ACC112 (cell line): Measurements from ENCODE around the gene GPRIN1.
A peak's percentile ranks its signal among the peaks of the same experiment; 100 is the strongest.
"Not testable (repeated sequence)": the region's sequence is repeated elsewhere in the genome, so short reads cannot be mapped to it uniquely, and the experiment has no call there.

Experiments used
- H2AFZ ChIP-seq: fragments of 200-600 bp; sonication (generic); one replicate; pipeline ENCODE4 v1.6.0; 2017; ENCODE audit warnings: antibody characterized with exemption, low read length; ENCODE audit not compliant: unreplicated experiment
- H3K27ac ChIP-seq: fragments of 200-600 bp; sonication (generic); 2 replicates; pipeline ENCODE4 v1.5.1; 2014; ENCODE audit warnings: low read depth, mild to moderate bottlenecking, antibody characterized with exemption, low read length, moderate library complexity
- H3K27me3 ChIP-seq: fragments of 200-600 bp; sonication (generic); 2 replicates; pipeline ENCODE4 v1.6.1; 2014; ENCODE audit warnings: mild to moderate bottlenecking, antibody characterized with exemption, low read length, moderate library complexity, mixed read lengths; ENCODE audit not compliant: insufficient read depth
- H3K36me3 ChIP-seq: fragments of 200-600 bp; sonication (generic); 2 replicates; pipeline ENCODE4 v1.6.1; 2016; ENCODE audit warnings: mild to moderate bottlenecking, antibody characterized with exemption, low read length, moderate library complexity, mixed read lengths; ENCODE audit not compliant: insufficient read depth
- H3K4me1 ChIP-seq: fragments of 200-600 bp; sonication (generic); one replicate; pipeline ENCODE4 v1.6.1; 2016; ENCODE audit warnings: low read length, mixed read lengths; ENCODE audit not compliant: insufficient read depth, unreplicated experiment, control insufficient read depth
- H3K4me3 ChIP-seq: fragments of 200-600 bp; sonication (generic); 2 replicates; pipeline ENCODE4 v1.5.1; 2014; ENCODE audit warnings: mild to moderate bottlenecking, low read depth, low read length
- H3K79me2 ChIP-seq: fragments of 200-600 bp; sonication (generic); one replicate; pipeline ENCODE4 v1.6.0; 2016; ENCODE audit warnings: low read length; ENCODE audit not compliant: control insufficient read depth, unreplicated experiment, insufficient read depth

The GPRIN1 gene

DNA sequence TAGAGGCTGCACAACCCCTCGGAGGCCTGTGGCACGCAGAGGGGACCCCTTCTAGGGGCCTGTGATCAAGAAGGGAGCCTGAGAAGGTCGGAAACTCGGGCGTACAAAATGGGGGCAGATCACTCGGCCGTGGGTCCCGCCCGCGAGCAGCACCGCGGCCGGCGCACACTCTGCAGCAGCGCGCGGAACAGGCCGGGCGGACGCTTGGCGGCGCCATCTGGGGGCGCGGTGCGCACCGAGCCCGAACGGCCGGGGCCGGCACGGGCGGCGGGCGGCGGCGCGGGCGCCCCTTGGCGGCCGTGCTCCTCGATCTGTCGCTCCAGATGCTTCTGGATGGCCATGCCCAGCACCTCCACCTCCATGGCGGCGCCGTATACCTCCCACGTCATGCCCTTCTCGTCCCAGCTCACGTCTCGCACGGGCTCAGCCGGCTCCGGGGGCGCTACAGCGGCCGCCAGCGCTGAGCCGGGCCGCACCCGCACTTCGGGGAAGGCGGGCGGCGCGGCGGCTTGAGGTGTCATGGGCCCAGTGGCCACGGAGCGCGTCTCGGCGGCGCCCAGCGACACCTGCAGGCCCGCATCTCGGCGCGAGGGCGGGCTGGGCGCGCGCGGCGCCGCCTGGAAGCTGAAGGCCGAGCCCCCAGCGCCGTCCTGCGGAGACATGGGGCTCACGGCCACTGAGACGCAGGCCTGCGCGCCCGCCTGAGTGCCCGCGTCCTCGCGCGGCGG is 13.1 kb downstream of the GPRIN1 start:
- H2AFZ ChIP-seq: no peak overlapping the region
- peak overlapping the region; percentile 60; the same call in 1 of the 2 replicates for H3K4me3 ChIP-seq
- no peak overlapping the region for H3K27ac ChIP-seq
- no peaks in the 10 kb centered on the region for H3K36me3 ChIP-seq
- H3K4me1 ChIP-seq: no peaks in the 10 kb centered on the region
- H3K79me2 ChIP-seq: no peaks in the 10 kb centered on the region
- no peaks in the 10 kb centered on the region for H3K27me3 ChIP-seq

DNA sequence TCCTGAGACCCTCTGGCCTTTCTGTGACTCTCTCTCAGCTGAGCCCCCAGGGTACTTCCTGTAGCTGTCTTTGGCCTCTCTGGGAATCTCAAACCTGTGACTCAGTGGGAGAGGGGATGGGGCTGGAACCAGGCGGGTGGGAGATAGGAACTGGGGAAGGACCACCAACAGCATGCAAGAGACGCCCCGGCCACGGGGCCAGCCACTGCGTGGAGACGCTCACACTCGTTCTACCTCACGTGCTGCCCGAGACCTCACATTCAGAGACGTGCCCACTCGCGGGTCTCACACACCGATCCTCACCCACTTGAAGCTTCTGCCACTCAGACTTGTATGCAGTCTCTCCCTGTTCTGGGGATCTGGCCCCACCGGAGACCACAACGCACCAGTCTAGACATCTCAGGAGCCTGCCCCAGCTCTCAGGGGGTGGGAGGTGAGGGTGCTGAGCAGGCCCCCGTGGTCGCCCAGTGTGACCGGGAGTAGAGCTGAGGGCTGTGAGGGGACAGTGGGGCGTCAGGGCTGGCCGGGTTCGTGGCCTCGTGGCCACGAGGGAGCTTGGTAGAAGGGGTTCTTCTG is 13.8 kb downstream of the GPRIN1 start:
- Histone ChIP-seq H3K4me1 (no peaks in the 10 kb centered on the region), H3K27ac (no peak overlapping the region), H3K4me3 (peak overlapping the region; percentile 24; the same call in 1 of the 2 replicates), H3K79me2 (no peaks in the 10 kb centered on the region), H3K36me3 (no peaks in the 10 kb centered on the region), H3K27me3 (no peaks in the 10 kb centered on the region), H2AFZ (no peak overlapping the region)

DNA sequence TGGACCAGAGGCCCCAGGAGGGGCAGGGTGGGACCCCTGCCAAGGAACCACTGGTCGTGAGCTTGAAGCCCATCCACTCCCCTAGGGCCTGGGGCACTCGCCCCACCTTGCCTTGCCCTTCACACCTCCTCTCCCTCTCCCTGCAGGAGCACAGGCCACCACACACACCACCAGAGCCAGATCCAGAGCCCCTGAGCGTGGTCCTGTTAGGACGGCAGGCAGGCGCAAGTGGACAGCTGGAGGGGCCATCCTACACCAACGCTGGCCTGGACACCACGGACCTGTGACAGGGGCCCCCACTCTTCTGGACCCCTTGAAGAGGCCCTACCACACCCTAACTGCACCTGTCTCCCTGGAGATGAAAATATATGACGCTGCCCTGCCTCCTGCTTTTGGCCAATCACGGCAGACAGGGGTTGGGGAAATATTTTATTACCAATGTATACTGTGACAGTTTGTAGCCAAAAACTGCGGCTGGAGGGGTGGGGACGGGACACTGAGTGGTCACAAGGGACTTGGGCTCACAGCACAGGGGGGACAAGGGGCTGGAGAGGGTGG is 14.5 kb downstream of the GPRIN1 start:
- Histone ChIP-seq H3K79me2 (no peaks in the 10 kb centered on the region), H3K27ac (no peak overlapping the region), H2AFZ (no peak overlapping the region), H3K4me1 (no peaks in the 10 kb centered on the region), H3K4me3 (no peak overlapping the region), H3K27me3 (no peaks in the 10 kb centered on the region), H3K36me3 (no peaks in the 10 kb centered on the region)

DNA sequence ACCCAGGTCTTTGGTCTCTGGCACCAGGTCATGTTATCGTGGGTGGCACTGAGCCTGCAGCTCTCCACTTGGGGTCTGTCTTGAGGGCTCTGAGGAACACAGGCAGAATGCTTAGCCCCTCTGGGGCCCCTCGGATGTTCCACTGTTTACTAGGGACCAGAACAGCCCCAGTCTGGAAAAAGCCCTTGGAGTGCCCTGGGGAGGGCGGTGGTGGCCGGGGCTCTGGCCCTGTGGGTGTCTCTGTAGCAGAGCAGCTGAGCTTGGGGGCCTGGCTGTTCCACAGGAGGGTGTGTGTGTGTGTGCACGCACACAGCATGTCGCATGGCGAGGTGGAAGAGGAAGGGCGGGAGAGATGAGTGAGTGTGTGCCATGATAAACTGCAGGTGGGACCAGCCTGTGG is 15.4 kb downstream of the GPRIN1 start:
- Histone ChIP-seq H2AFZ (no peak overlapping the region), H3K79me2 (no peaks in the 10 kb centered on the region), H3K27ac (no peak overlapping the region), H3K4me1 (no peaks in the 10 kb centered on the region), H3K36me3 (no peaks in the 10 kb centered on the region), H3K4me3 (no peak overlapping the region), H3K27me3 (no peaks in the 10 kb centered on the region)

DNA sequence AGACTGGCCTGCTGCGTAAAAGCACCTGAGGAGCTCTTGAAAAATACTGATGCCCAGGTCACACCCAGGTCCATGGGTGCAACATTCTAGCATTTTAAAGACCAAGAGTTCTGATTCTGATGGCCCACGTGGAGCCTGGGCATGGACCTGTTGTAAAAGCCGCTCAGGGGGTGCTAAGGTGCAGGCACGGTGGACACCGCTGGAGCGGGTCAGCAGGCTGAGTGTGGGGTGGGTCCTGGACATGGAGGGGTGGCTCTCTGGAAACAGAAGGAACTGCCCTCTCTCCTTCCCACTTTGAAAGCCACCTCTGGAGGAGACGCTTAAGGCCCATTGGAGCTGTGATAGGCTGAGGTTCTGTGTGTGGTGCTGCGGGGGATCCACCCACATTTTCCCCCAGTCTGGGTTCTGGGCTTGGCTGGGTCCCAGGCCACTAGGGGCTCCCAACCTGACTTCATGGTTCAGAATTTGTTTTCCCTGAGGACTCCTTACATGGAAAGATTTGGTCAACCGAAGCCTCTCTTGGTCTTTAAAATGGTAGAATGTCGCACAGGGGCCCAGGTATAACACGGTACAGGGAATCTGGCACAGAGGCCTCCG is 16.6 kb downstream of the GPRIN1 start:
- Histone ChIP-seq H3K36me3 (no peaks in the 10 kb centered on the region), H3K27me3 (no peaks in the 10 kb centered on the region), H3K79me2 (no peaks in the 10 kb centered on the region), H2AFZ (no peak overlapping the region), H3K27ac (no peak overlapping the region), H3K4me1 (no peaks in the 10 kb centered on the region), H3K4me3 (no peak overlapping the region)

DNA sequence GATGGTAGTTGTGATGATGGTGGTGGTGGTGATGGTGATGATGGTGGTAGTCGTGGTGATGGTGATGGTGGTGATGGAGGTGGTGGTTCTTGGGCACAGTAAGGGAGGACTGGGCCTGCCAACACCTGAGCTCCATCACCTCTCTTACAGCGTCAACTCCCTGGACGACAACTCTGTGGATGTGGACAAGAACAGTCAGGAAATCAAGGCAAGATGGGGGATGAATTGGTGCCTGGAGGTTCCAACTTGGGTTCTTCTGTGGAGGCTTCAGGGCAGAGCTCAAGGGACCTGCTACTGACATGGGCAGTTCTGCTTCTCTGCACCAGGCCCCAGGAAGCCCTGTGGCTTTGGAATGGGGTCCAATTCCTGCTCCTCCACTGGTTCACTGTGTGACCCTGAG is 17.4 kb downstream of the GPRIN1 start:
- Histone ChIP-seq H3K36me3 (no peaks in the 10 kb centered on the region), H3K4me1 (no peaks in the 10 kb centered on the region), H3K4me3 (no peak overlapping the region)

DNA sequence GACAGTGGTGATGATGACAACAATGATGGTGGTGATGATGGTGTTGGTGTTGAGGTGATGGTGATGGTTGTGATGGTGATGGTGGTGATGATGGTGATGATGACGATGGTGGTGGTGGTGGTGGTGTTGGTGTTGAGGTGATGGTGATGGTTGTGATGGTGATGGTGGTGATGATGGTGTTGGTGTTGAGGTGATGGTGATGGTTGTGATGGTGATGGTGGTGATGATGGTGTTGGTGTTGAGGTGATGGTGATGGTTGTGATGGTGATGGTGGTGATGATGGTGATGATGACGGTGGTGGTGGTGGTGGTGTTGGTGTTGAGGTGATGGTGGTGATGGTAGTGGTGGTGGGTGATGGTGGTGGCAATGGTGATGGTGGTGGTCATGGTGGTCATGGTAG is 18.3 kb downstream of the GPRIN1 start:
- H3K4me1 ChIP-seq: not testable (repeated sequence)

More for the DNA sequence above, 17.4 kb downstream of the GPRIN1 start:
- H3K27ac ChIP-seq: no peak overlapping the region
- H3K79me2 ChIP-seq: no peaks in the 10 kb centered on the region
- H2AFZ ChIP-seq: no peak overlapping the region
- H3K27me3 ChIP-seq: no peaks in the 10 kb centered on the region

DNA sequence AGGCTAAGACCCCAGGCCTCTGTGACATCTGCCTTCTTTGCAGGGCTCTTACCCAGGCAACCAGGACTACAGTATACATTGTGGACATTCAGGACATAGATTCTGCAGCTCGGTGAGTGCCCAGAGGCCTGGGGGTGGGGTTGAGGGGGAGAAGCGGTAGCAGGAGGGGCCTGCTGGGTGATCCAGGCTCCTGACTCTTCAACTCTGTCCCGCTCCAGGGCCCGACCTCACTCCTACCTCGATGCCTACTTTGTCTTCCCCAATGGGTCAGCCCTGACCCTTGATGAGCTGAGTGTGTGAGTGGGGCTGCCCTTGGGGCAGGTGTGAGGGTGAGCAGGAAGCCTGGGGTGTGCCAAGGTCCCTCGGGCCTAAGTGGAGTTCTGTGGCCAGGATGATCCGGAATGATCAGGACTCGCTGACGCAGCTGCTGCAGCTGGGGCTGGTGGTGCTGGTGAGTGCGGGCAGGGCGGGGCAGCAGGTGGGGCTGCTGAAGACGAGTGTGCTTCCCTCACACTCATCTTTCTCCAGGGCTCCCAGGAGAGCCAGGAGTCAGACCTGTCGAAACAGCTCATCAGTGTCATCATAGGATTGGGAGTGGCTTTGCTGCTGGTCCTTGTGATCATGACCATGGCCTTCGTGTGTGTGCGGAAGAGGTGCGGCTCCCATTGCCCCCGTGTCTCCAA is 19.8 kb downstream of the GPRIN1 start:
- Histone ChIP-seq H3K27ac (no peak overlapping the region), H3K27me3 (no peaks in the 10 kb centered on the region), H3K36me3 (no peaks in the 10 kb centered on the region), H3K79me2 (no peaks in the 10 kb centered on the region), H3K4me3 (no peak overlapping the region), H3K4me1 (no peaks in the 10 kb centered on the region), H2AFZ (no peak overlapping the region)

More for the DNA sequence above, 18.3 kb downstream of the GPRIN1 start:
- not testable (repeated sequence) for H3K27ac ChIP-seq, H3K4me3 ChIP-seq, H3K27me3 ChIP-seq, H2AFZ ChIP-seq, H3K79me2 ChIP-seq, H3K36me3 ChIP-seq

DNA sequence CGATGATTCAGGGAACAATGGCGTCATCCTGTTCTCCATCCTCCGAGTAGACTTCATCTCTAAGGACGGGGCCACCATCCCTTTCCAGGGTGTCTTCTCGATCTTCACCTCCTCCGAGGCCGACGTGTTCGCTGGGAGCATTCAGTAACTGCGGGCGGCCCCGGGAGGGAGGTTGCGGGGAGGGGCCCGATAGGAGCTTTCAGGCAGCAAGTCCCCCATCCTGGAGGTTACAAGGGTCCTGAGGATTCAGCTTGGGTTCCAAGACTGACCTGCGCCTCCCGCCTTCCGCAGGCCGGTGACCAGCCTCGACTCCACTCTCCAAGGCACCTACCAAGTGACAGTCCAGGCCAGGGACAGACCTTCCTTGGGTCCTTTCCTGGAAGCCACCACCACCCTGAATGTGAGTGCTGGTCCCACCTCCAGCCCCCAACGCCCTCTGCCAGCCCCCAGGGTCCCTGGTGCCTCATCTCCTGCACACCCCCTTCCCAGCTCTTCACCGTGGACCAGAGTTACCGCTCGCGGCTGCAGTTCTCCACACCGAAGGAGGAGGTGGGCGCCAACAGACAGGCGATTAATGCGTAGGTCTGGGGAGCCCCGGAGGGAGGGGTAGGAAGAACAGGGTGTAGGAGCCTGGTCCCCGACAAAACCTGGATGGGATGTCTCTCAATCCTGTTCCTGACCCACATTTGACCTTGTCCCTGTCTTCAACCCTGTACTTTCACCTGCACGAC is 20.8 kb downstream of the GPRIN1 start:
- no peaks in the 10 kb centered on the region for H3K4me1 ChIP-seq
- no peak overlapping the region for H3K27ac ChIP-seq
- H3K79me2 ChIP-seq: no peaks in the 10 kb centered on the region
- no peaks in the 10 kb centered on the region for H3K27me3 ChIP-seq
- no peak overlapping the region for H3K4me3 ChIP-seq
- H3K36me3 ChIP-seq: no peaks in the 10 kb centered on the region
- H2AFZ ChIP-seq: no peak overlapping the region

DNA sequence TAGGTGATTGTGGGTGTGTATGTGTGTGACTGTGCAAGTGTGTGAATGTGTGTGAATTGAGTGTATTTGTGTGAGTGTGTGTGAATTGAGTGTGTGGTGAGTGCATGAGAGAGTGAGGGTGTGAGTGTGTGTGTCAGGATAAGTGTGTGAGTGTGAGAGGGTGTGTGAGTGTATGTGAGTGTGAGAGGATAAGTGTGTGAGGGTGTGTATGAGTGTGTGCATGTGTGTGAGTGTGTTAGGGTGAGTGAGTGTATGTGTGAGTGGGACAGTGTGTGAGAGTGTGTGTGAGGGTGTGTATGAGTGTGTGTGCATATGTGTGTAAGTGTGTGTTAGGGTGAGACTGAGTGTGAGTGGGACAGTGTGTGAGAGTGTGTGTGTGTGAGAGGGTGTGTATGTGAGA is 21.7 kb downstream of the GPRIN1 start:
- H3K4me3 ChIP-seq: no peak overlapping the region
- no peak overlapping the region for H2AFZ ChIP-seq
- no peaks in the 10 kb centered on the region for H3K36me3 ChIP-seq
- no peaks in the 10 kb centered on the region for H3K27me3 ChIP-seq
- H3K79me2 ChIP-seq: no peaks in the 10 kb centered on the region
- H3K27ac ChIP-seq: no peak overlapping the region
- H3K4me1 ChIP-seq: no peaks in the 10 kb centered on the region
